Epithelial cell of proximal tubule (primary cell): ENCODE data around the gene PHF21B. TPM values are rescaled to one million over a fixed set of nuclear protein-coding genes. Genes with fewer than 3 reads are reported as not detected.
"Not testable (repeated sequence)": the region's sequence is repeated elsewhere in the genome, so short reads cannot be mapped to it uniquely, and the experiment has no call there.

Experiments used
- DNase-seq: peaks from one replicate; pipeline ENCODE4 v3.0.0-alpha.2; 2011; ENCODE audit warnings: low read depth
- H3K4me3 ChIP-seq: 2 replicates; pipeline ENCODE4 v1.5.1; 2011; ENCODE audit warnings: low read depth, mild to moderate bottlenecking, low read length
- CTCF ChIP-seq: conservative IDR thresholded peaks from 2 replicates; pipeline ENCODE4 v1.5.1; 2012; ENCODE audit warnings: low read depth, mild to moderate bottlenecking, low read length
- total RNA-seq: library from RNA; depleted of rRNA; stranded (reverse); fragments of >200 nt; gene quantifications from 2 replicates; pipeline ENCODE4 v1.2.3, GENCODE V29; 2015

Gene PHF21B
- total RNA-seq, 1 donor from 2014 or later = 2.0 TPM

- DNase-seq = no peak
- no peak for TF ChIP-seq CTCF
- no peak overlapping the region for H3K4me3 ChIP-seq
These were observed 96.4 kb downstream of the PHF21B start for GRCh38 chr22:44913198-44913983.

- no peak for DNase-seq
- TF ChIP-seq CTCF = no peak
- H3K4me3 ChIP-seq = no peak overlapping the region
These were observed 100.6 kb downstream of the PHF21B start for GRCh38 chr22:44909241-44909640.

GRCh38 chr22:44907765-44908737 lies 101.8 kb downstream of the PHF21B start:
- DNase-seq = no peak
- TF ChIP-seq CTCF = no peak
- no peak overlapping the region for H3K4me3 ChIP-seq

GRCh38 chr22:44906999-44907644 lies 102.7 kb downstream of the PHF21B start:
- no peak overlapping the region for H3K4me3 ChIP-seq
- TF ChIP-seq CTCF = no peak
- no peak for DNase-seq

GRCh38 chr22:44906248-44906936 lies 103.4 kb downstream of the PHF21B start:
- TF ChIP-seq CTCF = no peak
- no peak for DNase-seq
- no peak overlapping the region for H3K4me3 ChIP-seq

- not testable (repeated sequence) for DNase-seq, H3K4me3 ChIP-seq
These were observed 105.2 kb downstream of the PHF21B start for GRCh38 chr22:44904492-44905152.

GRCh38 chr22:44903164-44903563 lies 106.6 kb downstream of the PHF21B start:
- DNase-seq, H3K4me3 ChIP-seq: not testable (repeated sequence)
